ENCODE measurements around the gene PPP3CA.

PPP3CA gene

GRCh38 chr4:101279377-101279871, 67.9 kb downstream of the PPP3CA start:
- Histone ChIP-seq H3K4me3 (ENCODE audit: low read depth, low read length) (no peak overlapping the region), H3K4me1 (no peaks in the 10 kb centered on the region), H2AFZ (no peak overlapping the region), H3K4me2 (ENCODE audit: low read length) (no peak overlapping the region), H3K9me3 (ENCODE audit: control insufficient read depth, low read length) (no peaks in the 10 kb centered on the region), H3K27ac (no peak overlapping the region), H3K9ac (no peak overlapping the region), H3K27me3 (ENCODE audit: control insufficient read depth, insufficient read depth, low read length) (no peaks in the 10 kb centered on the region), H3K36me3 (ENCODE audit: control insufficient read depth, insufficient read depth, low read length) (no peaks in the 10 kb centered on the region), H3K79me2 (no peaks in the 10 kb centered on the region)
- no peak for TF ChIP-seq CTCF (IDR thresholded peaks at IDR 0.05)

- H3K27ac ChIP-seq, result no peak overlapping the region
- H3K79me2 ChIP-seq, result no peaks in the 10 kb centered on the region
- no peaks in the 10 kb centered on the region for H3K36me3 ChIP-seq (ENCODE audit: control insufficient read depth, insufficient read depth, low read length)
- no peaks in the 10 kb centered on the region for H3K4me1 ChIP-seq
- no peak overlapping the region for H3K4me2 ChIP-seq (ENCODE audit: low read length)
- no peak for TF ChIP-seq CTCF (IDR thresholded peaks at IDR 0.05)
- H3K9ac ChIP-seq, result no peak overlapping the region
- H3K4me3 ChIP-seq (ENCODE audit: low read depth, low read length), result no peak overlapping the region
- no peaks in the 10 kb centered on the region for H3K9me3 ChIP-seq (ENCODE audit: control insufficient read depth, low read length)
- H3K27me3 ChIP-seq (ENCODE audit: control insufficient read depth, insufficient read depth, low read length), result no peaks in the 10 kb centered on the region
- no peak overlapping the region for H2AFZ ChIP-seq
These were observed 69.7 kb downstream of the PPP3CA start for GRCh38 chr4:101277671-101278070.

GRCh38 chr4:101276661-101277060, 70.7 kb downstream of the PPP3CA start:
- H3K79me2 ChIP-seq, result no peaks in the 10 kb centered on the region
- no peak for TF ChIP-seq CTCF (IDR thresholded peaks at IDR 0.05)
- no peaks in the 10 kb centered on the region for H3K4me1 ChIP-seq
- H3K27me3 ChIP-seq (ENCODE audit: control insufficient read depth, insufficient read depth, low read length), result no peaks in the 10 kb centered on the region
- no peak overlapping the region for H3K4me2 ChIP-seq (ENCODE audit: low read length)
- H3K4me3 ChIP-seq (ENCODE audit: low read depth, low read length), result no peak overlapping the region
- H3K27ac ChIP-seq, result no peak overlapping the region
- no peak overlapping the region for H3K9ac ChIP-seq
- H2AFZ ChIP-seq, result no peak overlapping the region
- no peaks in the 10 kb centered on the region for H3K36me3 ChIP-seq (ENCODE audit: control insufficient read depth, insufficient read depth, low read length)
- H3K9me3 ChIP-seq (ENCODE audit: control insufficient read depth, low read length), result no peaks in the 10 kb centered on the region

GRCh38 chr4:101274888-101275752, 72.2 kb downstream of the PPP3CA start:
- H3K27ac ChIP-seq, result no peak overlapping the region
- TF ChIP-seq CTCF (IDR thresholded peaks at IDR 0.05), result no peak
- H3K4me2 ChIP-seq (ENCODE audit: low read length), result no peak overlapping the region
- no peak overlapping the region for H2AFZ ChIP-seq
- H3K36me3 ChIP-seq (ENCODE audit: control insufficient read depth, insufficient read depth, low read length), result no peaks in the 10 kb centered on the region
- H3K4me1 ChIP-seq, result no peaks in the 10 kb centered on the region
- no peak overlapping the region for H3K4me3 ChIP-seq (ENCODE audit: low read depth, low read length)
- no peaks in the 10 kb centered on the region for H3K79me2 ChIP-seq
- no peak overlapping the region for H3K9ac ChIP-seq
- no peaks in the 10 kb centered on the region for H3K27me3 ChIP-seq (ENCODE audit: control insufficient read depth, insufficient read depth, low read length)
- no peaks in the 10 kb centered on the region for H3K9me3 ChIP-seq (ENCODE audit: control insufficient read depth, low read length)

GRCh38 chr4:101271516-101271915, 75.8 kb downstream of the PPP3CA start:
- Histone ChIP-seq H3K79me2 (no peaks in the 10 kb centered on the region), H3K4me2 (ENCODE audit: low read length) (no peak overlapping the region), H3K27ac (no peak overlapping the region), H2AFZ (no peak overlapping the region), H3K4me1 (no peaks in the 10 kb centered on the region), H3K9me3 (ENCODE audit: control insufficient read depth, low read length) (no peaks in the 10 kb centered on the region), H3K36me3 (ENCODE audit: control insufficient read depth, insufficient read depth, low read length) (no peaks in the 10 kb centered on the region), H3K4me3 (ENCODE audit: low read depth, low read length) (no peak overlapping the region), H3K27me3 (ENCODE audit: control insufficient read depth, insufficient read depth, low read length) (no peaks in the 10 kb centered on the region), H3K9ac (no peak overlapping the region)
- TF ChIP-seq CTCF (IDR thresholded peaks at IDR 0.05), result no peak
